ENCODE data around the gene CSNK1D. TPM values are rescaled to one million over a fixed set of nuclear protein-coding genes. Genes with fewer than 3 reads are reported as not detected.
"Not testable (repeated sequence)": the region's sequence is repeated elsewhere in the genome, so short reads cannot be mapped to it uniquely, and the experiment has no call there.

The CSNK1D gene
- polyA plus RNA-seq, 4 donors, result 103 to 141 (median 126) TPM

DNA sequence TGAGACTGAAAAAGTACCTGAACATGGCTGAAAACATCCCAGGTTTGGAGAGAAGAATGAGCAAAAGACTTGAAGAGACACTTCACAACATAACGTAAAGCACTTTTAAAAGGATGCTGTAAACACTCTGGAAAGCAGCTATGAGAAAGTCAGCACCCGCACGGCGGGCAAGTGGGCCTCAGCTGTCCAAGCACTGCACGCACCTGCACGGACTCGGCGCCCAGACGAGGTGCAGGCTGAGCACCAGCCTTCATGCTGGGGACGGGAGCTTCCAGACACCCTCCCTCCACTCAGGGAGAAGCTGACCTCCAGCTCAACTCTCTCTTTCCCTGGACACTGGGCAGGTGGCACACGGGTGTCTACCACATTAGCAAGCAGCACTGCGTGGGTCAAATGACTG lies 74.0 kb downstream of the CSNK1D start:
- DNase-seq (ENCODE audit: low read depth in 4 of 4, low spot score in 2 of 4), result no peak

DNA sequence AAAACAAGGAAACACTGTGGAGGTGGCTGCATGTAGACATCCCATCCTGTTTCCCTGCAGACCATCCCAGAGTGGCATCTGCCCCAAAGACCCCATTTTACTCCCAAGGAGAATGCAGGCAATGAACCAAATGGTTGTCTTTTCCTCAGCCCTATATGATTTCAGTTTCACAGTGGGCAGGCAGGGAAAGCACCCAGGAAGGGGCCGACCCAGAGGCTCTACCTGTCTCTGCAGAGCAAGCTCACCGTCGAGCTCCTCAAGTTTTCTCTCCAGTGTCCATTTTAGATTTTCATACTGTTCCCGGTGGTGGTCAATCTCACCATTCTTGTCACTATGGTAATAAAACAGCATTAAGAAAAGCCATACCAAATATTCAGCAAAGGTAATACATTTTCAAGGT lies 75.4 kb downstream of the CSNK1D start:
- DNase-seq (ENCODE audit: low read depth in 4 of 4, low spot score in 2 of 4), result no peak

DNA sequence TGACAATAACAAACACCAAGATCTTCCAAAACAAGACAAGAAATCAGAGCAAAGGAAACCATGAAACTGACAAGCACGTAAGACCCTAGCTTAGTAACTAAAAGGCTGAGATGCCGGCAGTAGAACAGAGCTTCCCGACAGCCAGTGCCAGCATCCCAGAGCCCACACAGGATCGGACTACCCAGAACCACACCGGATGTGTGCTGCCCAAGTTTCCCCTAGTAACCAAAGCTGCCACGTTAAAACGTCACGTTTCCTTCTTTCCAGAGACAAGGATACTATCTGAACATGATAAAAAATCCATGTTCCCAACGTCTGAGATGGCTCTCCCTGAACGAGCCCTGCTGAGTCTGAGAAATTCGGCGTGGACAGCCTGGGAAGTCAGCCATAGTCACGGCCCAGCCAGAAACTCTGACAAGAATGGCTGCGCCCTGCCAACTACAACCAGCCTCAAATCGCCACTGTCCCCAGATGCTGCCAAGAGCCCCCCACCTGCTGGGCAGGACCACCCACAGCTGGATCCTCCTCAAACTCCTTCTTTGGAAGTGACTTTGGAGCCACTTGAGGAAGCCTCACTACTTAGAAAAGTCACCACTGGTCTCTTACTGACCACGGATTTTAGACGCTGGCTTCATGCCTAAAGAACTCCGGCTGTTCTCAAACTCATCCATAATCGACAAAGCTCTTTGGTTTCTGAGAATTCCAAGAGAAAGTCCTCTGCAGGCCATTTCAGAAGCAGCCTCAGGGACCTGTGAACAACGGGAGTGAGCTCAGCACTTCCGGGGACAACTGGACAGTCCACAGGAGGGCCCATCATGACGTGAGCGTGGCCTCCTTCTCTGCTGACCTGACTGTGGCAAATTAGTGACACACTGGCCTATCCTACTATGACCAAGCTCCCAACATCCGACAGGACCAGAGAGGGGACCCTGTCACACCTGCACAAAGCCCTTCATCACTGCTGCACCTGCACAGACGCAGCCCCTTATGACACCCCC lies 77.5 kb downstream of the CSNK1D start:
- no peak for DNase-seq (ENCODE audit: low read depth in 4 of 4, low spot score in 2 of 4)

DNA sequence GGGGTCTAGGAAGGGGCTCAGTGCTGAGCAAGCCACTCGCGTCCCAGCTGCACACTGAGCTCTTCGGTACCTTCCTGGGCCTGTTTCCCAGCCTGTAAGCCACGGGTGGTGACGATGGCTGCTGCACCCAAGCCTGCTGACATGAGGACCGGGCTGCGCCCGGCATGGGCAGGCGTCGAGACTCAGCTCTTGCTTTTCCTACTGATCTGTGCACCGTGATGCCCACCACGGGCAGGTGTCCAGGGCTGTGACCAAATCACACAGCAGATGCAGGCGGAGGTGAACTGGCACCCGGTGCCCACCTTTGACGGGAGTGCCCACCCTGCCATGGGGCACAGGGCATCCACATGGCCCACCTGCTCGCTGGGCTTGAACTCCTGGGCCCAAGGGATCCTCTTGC lies 78.7 kb downstream of the CSNK1D start:
- DNase-seq (ENCODE audit: low read depth in 4 of 4, low spot score in 2 of 4), result no peak

DNA sequence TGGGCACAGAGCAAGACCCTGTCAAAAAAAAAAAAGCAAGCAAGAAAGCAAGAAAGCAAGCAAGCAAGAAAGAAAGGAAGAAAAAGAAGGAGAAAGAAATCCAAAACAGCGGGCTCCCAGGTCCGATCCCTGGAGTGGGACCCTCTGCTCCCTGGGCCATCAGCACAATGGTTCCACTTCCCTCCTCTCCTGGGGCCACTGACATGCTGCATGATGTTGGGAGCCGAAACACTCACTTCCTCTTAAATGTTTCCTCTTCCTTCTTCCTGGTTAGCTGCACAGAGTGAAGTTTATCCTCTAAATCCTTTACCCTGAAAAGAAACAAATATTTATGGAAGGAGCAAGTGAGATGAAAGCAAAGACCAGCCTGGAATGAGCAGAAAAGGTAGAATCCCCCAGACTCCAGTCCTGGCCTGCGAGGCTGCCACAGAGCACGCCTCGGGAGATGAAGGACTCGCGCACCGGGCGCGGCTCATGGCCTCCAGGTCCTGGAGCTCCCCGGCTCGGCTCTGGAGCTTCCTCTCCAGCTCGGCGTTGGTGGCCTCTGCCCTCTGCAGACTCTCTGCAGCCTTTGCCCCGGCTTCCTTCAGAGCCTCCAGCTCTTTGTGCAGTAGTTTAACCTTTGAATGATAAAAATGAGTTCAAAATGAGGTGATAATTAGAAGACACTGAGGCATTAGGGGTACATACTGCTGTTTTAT lies 79.8 kb downstream of the CSNK1D start:
- no peak for DNase-seq (ENCODE audit: low read depth in 4 of 4, low spot score in 2 of 4)

DNA sequence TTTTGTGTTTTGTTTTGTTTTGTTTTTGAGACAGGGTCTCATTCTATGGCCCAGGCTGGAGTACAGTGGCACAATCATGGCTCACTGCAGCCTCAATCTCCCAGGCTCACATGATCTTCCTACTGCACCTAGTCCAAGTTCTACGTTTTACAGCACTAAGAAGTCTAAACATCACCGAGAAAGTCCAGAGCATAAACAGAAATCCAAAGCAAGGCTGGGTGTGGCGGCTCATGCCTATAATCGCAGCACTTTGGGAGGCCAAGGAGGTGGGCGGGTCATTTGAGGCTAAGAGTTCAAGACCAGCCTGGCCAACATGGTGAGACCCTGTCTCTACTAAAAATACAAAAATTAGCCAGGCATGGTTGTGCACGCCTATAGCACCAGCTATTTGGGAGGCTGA lies 80.5 kb downstream of the CSNK1D start:
- DNase-seq (ENCODE audit: low read depth in 4 of 4, low spot score in 2 of 4), result not testable (repeated sequence)

Other genes with a start within 250 kb of the CSNK1D start
- gene RAC3, start 242.0 kb downstream of the CSNK1D start, polyA plus RNA-seq (ENCODE audit: insufficient read length in 4 of 4), result 10 to 100 TPM in 3 of 4 donors, 1 to 10 TPM in 1; 8.6 to 17.0 (median 14.9) TPM
- gene DCXR, start 236.0 kb downstream of the CSNK1D start, polyA plus RNA-seq (ENCODE audit: insufficient read length in 4 of 4), result 100 to 1,000 TPM in 1 of 4 donors, 10 to 100 TPM in 3; 79.6 to 138 (median 86.5) TPM
- gene RFNG, start 221.9 kb downstream of the CSNK1D start, polyA plus RNA-seq (ENCODE audit: insufficient read length in 4 of 4), result 10 to 100 TPM; 38.2 to 67.5 (median 52.2) TPM
- 100 to 1,000 TPM in 3 of 4 donors, 10 to 100 TPM in 1; 98.9 to 158 (median 137) TPM for gene GPS1, start 221.8 kb downstream of the CSNK1D start, polyA plus RNA-seq (ENCODE audit: insufficient read length in 4 of 4)
- 10 to 100 TPM; 67.0 to 99.5 (median 97.0) TPM for gene DUS1L, start 207.9 kb downstream of the CSNK1D start, polyA plus RNA-seq (ENCODE audit: insufficient read length in 4 of 4)
- gene FASN, start 175.5 kb downstream of the CSNK1D start, polyA plus RNA-seq (ENCODE audit: insufficient read length in 4 of 4), result 10 to 100 TPM; 29.5 to 65.2 (median 45.9) TPM
- 10 to 100 TPM; 29.8 to 93.3 (median 62.1) TPM for gene CCDC57, start 60.9 kb downstream of the CSNK1D start, polyA plus RNA-seq (ENCODE audit: insufficient read length in 4 of 4)
- 10 to 100 TPM in 3 of 4 donors, 1 to 10 TPM in 1; 8.4 to 18.8 (median 11.5) TPM for gene SLC16A3, start 44.7 kb downstream of the CSNK1D start, polyA plus RNA-seq (ENCODE audit: insufficient read length in 4 of 4)
- under 1 TPM; 0.17 to 0.65 (median 0.37) TPM for gene CD7, start 43.9 kb upstream of the CSNK1D start, polyA plus RNA-seq (ENCODE audit: insufficient read length in 4 of 4)
- gene SECTM1, start 60.1 kb upstream of the CSNK1D start, polyA plus RNA-seq (ENCODE audit: insufficient read length in 4 of 4), result 1 to 10 TPM; 1.2 to 3.4 (median 1.6) TPM
- not detected for gene TEX19, start 85.5 kb upstream of the CSNK1D start, polyA plus RNA-seq (ENCODE audit: insufficient read length in 4 of 4)
- 1 to 10 TPM in 1 of 4 donors, under 1 TPM in 3; 0.49 to 1.1 (median 0.67) TPM for gene UTS2R, start 98.1 kb upstream of the CSNK1D start, polyA plus RNA-seq (ENCODE audit: insufficient read length in 4 of 4)
- gene HEXD, start 144.6 kb upstream of the CSNK1D start, polyA plus RNA-seq (ENCODE audit: insufficient read length in 4 of 4), result 10 to 100 TPM; 31.8 to 62.4 (median 42.6) TPM
- 10 to 100 TPM; 25.0 to 28.6 (median 26.5) TPM for gene OGFOD3, start 144.9 kb upstream of the CSNK1D start, polyA plus RNA-seq (ENCODE audit: insufficient read length in 4 of 4)
- 10 to 100 TPM; 47.8 to 57.9 (median 56.8) TPM for gene CYBC1, start 177.1 kb upstream of the CSNK1D start, polyA plus RNA-seq (ENCODE audit: insufficient read length in 4 of 4)
- 10 to 100 TPM; 74.7 to 94.5 (median 81.4) TPM for gene NARF, start 185.0 kb upstream of the CSNK1D start, polyA plus RNA-seq (ENCODE audit: insufficient read length in 4 of 4)
- 10 to 100 TPM; 34.7 to 48.6 (median 42.8) TPM for gene FOXK2, start 246.0 kb upstream of the CSNK1D start, polyA plus RNA-seq (ENCODE audit: insufficient read length in 4 of 4)